WERI-Rb-1 (cell line): Measurements from ENCODE around the gene SLC25A43.

Experiments used
- DNase-seq: peaks from one replicate; pipeline ENCODE4 v3.0.0-alpha.2; 2020
- H3K27ac ChIP-seq: fragments of 250-450 bp; sonication (Bioruptor Pico); 2 replicates; pipeline ENCODE4 v1.5.1; 2020; ENCODE audit warnings: mild to moderate bottlenecking, moderate library complexity
- H3K27me3 ChIP-seq: fragments of 250-450 bp; sonication (Bioruptor Pico); 2 replicates; pipeline ENCODE4 v1.5.1; 2021; ENCODE audit warnings: mild to moderate bottlenecking, low read depth, moderate library complexity; ENCODE audit not compliant: insufficient read depth, severe bottlenecking
- H3K36me3 ChIP-seq: fragments of 250-450 bp; sonication (Bioruptor Pico); 2 replicates; pipeline ENCODE4 v1.5.1; 2020; ENCODE audit warnings: mild to moderate bottlenecking, moderate library complexity
- H3K4me3 ChIP-seq: 2 replicates; pipeline ENCODE4 v1.5.1; 2011; ENCODE audit warnings: low read depth, mild to moderate bottlenecking, control low read depth, low read length
- H3K9me3 ChIP-seq: fragments of 250-450 bp; sonication (Bioruptor Pico); 2 replicates; pipeline ENCODE4 v1.5.1; 2021; ENCODE audit warnings: mild to moderate bottlenecking, moderate library complexity; ENCODE audit not compliant: severe bottlenecking
- TF ChIP-seq, protein P1 (sequence below): IDR thresholded peaks from 2 replicates; pipeline ENCODE4 v1.5.1; 2011; ENCODE audit warnings: low read depth, mild to moderate bottlenecking, control low read depth, inconsistent platforms, low read length

Gene SLC25A43

GRCh38 chrX:119503484-119503861 is 104.3 kb downstream of the SLC25A43 start:
- Histone ChIP-seq H3K36me3 (no peaks in the 10 kb centered on the region), H3K4me3 (no peak overlapping the region), H3K27me3 (peaks cover 3% of the 10 kb centered on the region), H3K27ac (no peak overlapping the region), H3K9me3 (no peaks in the 10 kb centered on the region)
- TF ChIP-seq, protein P1, sequence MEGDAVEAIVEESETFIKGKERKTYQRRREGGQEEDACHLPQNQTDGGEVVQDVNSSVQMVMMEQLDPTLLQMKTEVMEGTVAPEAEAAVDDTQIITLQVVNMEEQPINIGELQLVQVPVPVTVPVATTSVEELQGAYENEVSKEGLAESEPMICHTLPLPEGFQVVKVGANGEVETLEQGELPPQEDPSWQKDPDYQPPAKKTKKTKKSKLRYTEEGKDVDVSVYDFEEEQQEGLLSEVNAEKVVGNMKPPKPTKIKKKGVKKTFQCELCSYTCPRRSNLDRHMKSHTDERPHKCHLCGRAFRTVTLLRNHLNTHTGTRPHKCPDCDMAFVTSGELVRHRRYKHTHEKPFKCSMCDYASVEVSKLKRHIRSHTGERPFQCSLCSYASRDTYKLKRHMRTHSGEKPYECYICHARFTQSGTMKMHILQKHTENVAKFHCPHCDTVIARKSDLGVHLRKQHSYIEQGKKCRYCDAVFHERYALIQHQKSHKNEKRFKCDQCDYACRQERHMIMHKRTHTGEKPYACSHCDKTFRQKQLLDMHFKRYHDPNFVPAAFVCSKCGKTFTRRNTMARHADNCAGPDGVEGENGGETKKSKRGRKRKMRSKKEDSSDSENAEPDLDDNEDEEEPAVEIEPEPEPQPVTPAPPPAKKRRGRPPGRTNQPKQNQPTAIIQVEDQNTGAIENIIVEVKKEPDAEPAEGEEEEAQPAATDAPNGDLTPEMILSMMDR = no peak
- no peak for DNase-seq
